ENCODE data around the gene NRXN3. TPM values are rescaled to one million over a fixed set of nuclear protein-coding genes. Genes with fewer than 3 reads are reported as not detected.

NRXN3 gene
- total RNA-seq, 1 experiment from 2014 or later: not detected

GRCh38 chr14:78314484-78314883, 144.3 kb downstream of the NRXN3 start:
- ChIA-PET CTCF (no interaction called here), POLR2A (no interaction called here), RAD21 (ENCODE audit: low non-redundant PET in 1 of 2, low total read pairs in 2 of 2, uncharacterized antibody in 2 of 2, unreplicated experiment in 2 of 2) (no interaction called here)
- no peaks in the 10 kb centered on the region for H3K9me2 ChIP-seq (ENCODE audit: insufficient read depth)
- no TSS peak for BruUV-seq (replicated peaks)
- DNase-seq (ENCODE audit: low read depth, low spot score) (no peak), ATAC-seq (no peak)
- no peak overlapping the region for H3K27ac ChIP-seq (ENCODE audit: low read depth, low read length)
- no peak overlapping the region for H3K4me2 ChIP-seq (ENCODE audit: low read length)
- intact Hi-C loops (cut with micrococcal nuclease): no loop called here
- H3K4me1 ChIP-seq (ENCODE audit: control insufficient read depth in 1 of 2, insufficient read depth in 2 of 2, low read length in 2 of 2): no peaks in the 10 kb centered on the region
- H3K9me3 ChIP-seq (ENCODE audit: control insufficient read depth in 1 of 2, insufficient read depth in 1 of 2, low read depth in 1 of 2, low read length in 2 of 2): no peaks in the 10 kb centered on the region
- H3K9ac ChIP-seq (ENCODE audit: low read length): no peak overlapping the region
- H3K79me2 ChIP-seq (ENCODE audit: insufficient read depth, low read length): no peaks in the 10 kb centered on the region
- TF ChIP-seq TCF7L2 (IDR thresholded peaks at IDR 0.05; ENCODE audit: borderline replicate concordance, extremely low read depth, insufficient read depth, insufficient read length) (no peak), ATF3 (IDR thresholded peaks at IDR 0.05) (no peak), ELF1 (IDR thresholded peaks at IDR 0.05; ENCODE audit: borderline replicate concordance, low read depth) (no peak)
- H4K20me1 ChIP-seq (ENCODE audit: insufficient read depth): no peaks in the 10 kb centered on the region
- no peak overlapping the region for H2AFZ ChIP-seq (ENCODE audit: low read depth, low read length, poor library complexity, severe bottlenecking)
- H3K36me3 ChIP-seq (ENCODE audit: control insufficient read depth in 1 of 2, insufficient read depth in 2 of 2, low read length in 2 of 2): no peaks in the 10 kb centered on the region
- no peak overlapping the region for H3K4me3 ChIP-seq (replicated peaks in 1 of 2; ENCODE audit: low read depth in 1 of 2, low read length in 2 of 2)
- H3K27me3 ChIP-seq (ENCODE audit: insufficient read depth, low read length): peaks cover 43% of the 10 kb centered on the region

- Histone ChIP-seq H3K4me1 (ENCODE audit: control insufficient read depth in 1 of 2, insufficient read depth in 2 of 2, low read length in 2 of 2) (no peaks in the 10 kb centered on the region), H3K27me3 (ENCODE audit: insufficient read depth, low read length) (peaks cover 47% of the 10 kb centered on the region), H2AFZ (ENCODE audit: low read depth, low read length, poor library complexity, severe bottlenecking) (no peak overlapping the region), H3K9ac (ENCODE audit: low read length) (no peak overlapping the region), H3K79me2 (ENCODE audit: insufficient read depth, low read length) (no peaks in the 10 kb centered on the region), H3K9me2 (ENCODE audit: insufficient read depth) (no peaks in the 10 kb centered on the region), H3K27ac (ENCODE audit: low read depth, low read length) (no peak overlapping the region), H3K9me3 (ENCODE audit: control insufficient read depth in 1 of 2, insufficient read depth in 1 of 2, low read depth in 1 of 2, low read length in 2 of 2) (no peaks in the 10 kb centered on the region), H3K36me3 (ENCODE audit: control insufficient read depth in 1 of 2, insufficient read depth in 2 of 2, low read length in 2 of 2) (no peaks in the 10 kb centered on the region), H4K20me1 (ENCODE audit: insufficient read depth) (no peaks in the 10 kb centered on the region), H3K4me2 (ENCODE audit: low read length) (no peak overlapping the region), H3K4me3 (replicated peaks in 1 of 2; ENCODE audit: low read depth in 1 of 2, low read length in 2 of 2) (no peak overlapping the region)
- intact Hi-C loops (cut with micrococcal nuclease): no loop called here
- no peak for DNase-seq (ENCODE audit: low read depth, low spot score)
- CTCF ChIA-PET: no interaction called here
- no TSS peak for BruUV-seq (replicated peaks)
- RAD21 ChIA-PET (ENCODE audit: low non-redundant PET in 1 of 2, low total read pairs in 2 of 2, uncharacterized antibody in 2 of 2, unreplicated experiment in 2 of 2): no interaction called here
- POLR2A ChIA-PET: no interaction called here
- no peak for ATAC-seq
- no peak for TF ChIP-seq CEBPB (IDR thresholded peaks at IDR 0.05; ENCODE audit: low read depth)
- TF ChIP-seq REST (IDR thresholded peaks at IDR 0.05; ENCODE audit: low read depth): no peak
- no peak for TF ChIP-seq SRF (IDR thresholded peaks at IDR 0.05; ENCODE audit: low read depth)
- no peak for TF ChIP-seq RAD21 (IDR thresholded peaks at IDR 0.05; ENCODE audit: low read depth)
- no peak for TF ChIP-seq TCF7L2 (IDR thresholded peaks at IDR 0.05; ENCODE audit: borderline replicate concordance, extremely low read depth, insufficient read depth, insufficient read length)
- no peak for TF ChIP-seq ZBTB33 (IDR thresholded peaks at IDR 0.05; ENCODE audit: extremely low read depth, insufficient replicate concordance, low read length)
- no peak for TF ChIP-seq YY1 (IDR thresholded peaks at IDR 0.05; ENCODE audit: extremely low read depth, insufficient replicate concordance, low read depth, low read length)
- no peak for TF ChIP-seq SP1 (IDR thresholded peaks at IDR 0.05; ENCODE audit: low read depth)
- no peak for TF ChIP-seq ATF3 (IDR thresholded peaks at IDR 0.05)
- no peak for TF ChIP-seq SIN3A (IDR thresholded peaks at IDR 0.05; ENCODE audit: low read depth)
- no peak for TF ChIP-seq ELF1 (IDR thresholded peaks at IDR 0.05; ENCODE audit: borderline replicate concordance, low read depth)
- no peak for TF ChIP-seq POLR2A (IDR thresholded peaks at IDR 0.05; ENCODE audit: borderline replicate concordance, extremely low read depth, insufficient read depth, insufficient read length)
- TF ChIP-seq EZH2phosphoT487 (IDR thresholded peaks at IDR 0.05; ENCODE audit: borderline replicate concordance): no peak
- TF ChIP-seq MAX (IDR thresholded peaks at IDR 0.05): no peak
- TF ChIP-seq CBX3 (IDR thresholded peaks at IDR 0.05; ENCODE audit: low read depth): no peak
Observed at GRCh38 chr14:78316052-78316451, 145.9 kb downstream of the NRXN3 start.

Measured in HCT116 (cell line).